ENCODE results near the gene VANGL2. TPM values are rescaled to one million over a fixed set of nuclear protein-coding genes. Genes with fewer than 3 reads are reported as not detected.

VANGL2 gene
- total and polyA plus RNA-seq, 4 donors, result 1.3 to 13.9 (median 2.2) TPM

DNA sequence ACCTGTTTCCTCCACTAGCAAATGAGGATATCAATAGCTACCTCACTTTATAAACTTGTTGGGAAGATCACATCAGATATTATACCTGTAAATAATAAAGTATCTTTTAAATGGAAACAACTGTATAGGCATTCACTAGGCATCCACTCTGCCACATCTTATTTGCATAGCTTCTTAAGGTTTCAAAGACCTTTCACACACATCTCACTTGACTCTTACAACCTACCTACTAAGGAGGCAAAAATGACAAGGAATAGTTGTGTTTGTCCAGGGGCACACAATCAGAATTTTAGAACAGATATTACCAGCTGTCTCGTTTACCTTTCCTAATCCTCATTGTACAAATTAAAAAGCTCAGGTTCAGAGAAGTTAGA, 51.5 kb downstream of the VANGL2 start:
- WGBS, 2 donors, result 81 to 89% methylated on average over 1 of the region's 1 CpG
- H3K4me3 ChIP-seq, result no peak overlapping the region
- no peaks in the 10 kb centered on the region for H3K4me1 ChIP-seq (ENCODE audit: control insufficient read depth in 5 of 5, insufficient read depth in 5 of 5, low read length in 5 of 5)

DNA sequence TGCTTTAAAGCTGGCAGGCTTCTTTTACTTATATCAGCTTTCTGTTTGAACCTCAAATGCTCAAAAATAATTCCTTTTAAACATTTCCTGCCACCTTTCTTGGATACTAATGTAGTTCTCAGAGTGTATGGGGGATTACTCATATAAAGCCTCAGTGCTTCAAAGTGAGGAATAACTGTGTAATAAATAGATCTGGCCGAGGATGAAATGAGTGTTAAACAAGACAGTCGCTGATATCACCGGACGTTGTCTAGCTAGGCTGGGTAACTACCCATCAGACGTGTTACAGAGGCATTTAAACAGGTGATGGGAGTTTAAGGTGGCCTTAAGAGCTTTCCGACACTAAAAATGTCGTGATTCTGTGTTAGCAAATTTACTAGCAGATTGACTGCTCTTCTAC, 53.1 kb downstream of the VANGL2 start:
- Histone ChIP-seq H3K27ac (ENCODE audit: low read depth in 1 of 2, low read length in 1 of 2) (no peak overlapping the region), H3K27me3 (ENCODE audit: control insufficient read depth in 3 of 3, insufficient read depth in 3 of 3, low read length in 2 of 3) (no peaks in the 10 kb centered on the region), H3K9ac (ENCODE audit: insufficient read depth in 1 of 2, low read length in 2 of 2) (no peak overlapping the region), H3K9me3 (ENCODE audit: control insufficient read depth in 4 of 4, insufficient read depth in 3 of 4, low read length in 3 of 4) (no peaks in the 10 kb centered on the region), H3K4me1 (ENCODE audit: control insufficient read depth in 5 of 5, insufficient read depth in 5 of 5, low read length in 5 of 5) (no peaks in the 10 kb centered on the region), H3K36me3 (ENCODE audit: control insufficient read depth in 4 of 4, insufficient read depth in 4 of 4, low read length in 4 of 4) (no peaks in the 10 kb centered on the region), H3K4me3 (no peak overlapping the region)
- 81 to 93% methylated on average over 7 of the region's 7 CpGs for WGBS, 2 donors
- TF ChIP-seq, protein P1, sequence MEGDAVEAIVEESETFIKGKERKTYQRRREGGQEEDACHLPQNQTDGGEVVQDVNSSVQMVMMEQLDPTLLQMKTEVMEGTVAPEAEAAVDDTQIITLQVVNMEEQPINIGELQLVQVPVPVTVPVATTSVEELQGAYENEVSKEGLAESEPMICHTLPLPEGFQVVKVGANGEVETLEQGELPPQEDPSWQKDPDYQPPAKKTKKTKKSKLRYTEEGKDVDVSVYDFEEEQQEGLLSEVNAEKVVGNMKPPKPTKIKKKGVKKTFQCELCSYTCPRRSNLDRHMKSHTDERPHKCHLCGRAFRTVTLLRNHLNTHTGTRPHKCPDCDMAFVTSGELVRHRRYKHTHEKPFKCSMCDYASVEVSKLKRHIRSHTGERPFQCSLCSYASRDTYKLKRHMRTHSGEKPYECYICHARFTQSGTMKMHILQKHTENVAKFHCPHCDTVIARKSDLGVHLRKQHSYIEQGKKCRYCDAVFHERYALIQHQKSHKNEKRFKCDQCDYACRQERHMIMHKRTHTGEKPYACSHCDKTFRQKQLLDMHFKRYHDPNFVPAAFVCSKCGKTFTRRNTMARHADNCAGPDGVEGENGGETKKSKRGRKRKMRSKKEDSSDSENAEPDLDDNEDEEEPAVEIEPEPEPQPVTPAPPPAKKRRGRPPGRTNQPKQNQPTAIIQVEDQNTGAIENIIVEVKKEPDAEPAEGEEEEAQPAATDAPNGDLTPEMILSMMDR (IDR thresholded peaks at IDR 0.05; ENCODE audit: control extremely low read depth, extremely low read depth), result no peak
- no peak for DNase-seq
- no peak for ATAC-seq (ENCODE audit: insufficient read depth, low FRiP score)

More for the DNA sequence above, 51.5 kb downstream of the VANGL2 start:
- no peak overlapping the region for H3K9ac ChIP-seq (ENCODE audit: insufficient read depth in 1 of 2, low read length in 2 of 2)
- no peaks in the 10 kb centered on the region for H3K27me3 ChIP-seq (ENCODE audit: control insufficient read depth in 3 of 3, insufficient read depth in 3 of 3, low read length in 2 of 3)
- H3K36me3 ChIP-seq (ENCODE audit: control insufficient read depth in 4 of 4, insufficient read depth in 4 of 4, low read length in 4 of 4), result no peaks in the 10 kb centered on the region
- ATAC-seq (ENCODE audit: insufficient read depth, low FRiP score), result no peak
- no peak for DNase-seq
- TF ChIP-seq, protein P1 (IDR thresholded peaks at IDR 0.05; ENCODE audit: control extremely low read depth, extremely low read depth), result no peak
- no peak overlapping the region for H3K27ac ChIP-seq (ENCODE audit: low read depth in 1 of 2, low read length in 1 of 2)
- no peaks in the 10 kb centered on the region for H3K9me3 ChIP-seq (ENCODE audit: control insufficient read depth in 4 of 4, insufficient read depth in 3 of 4, low read length in 3 of 4)

DNA sequence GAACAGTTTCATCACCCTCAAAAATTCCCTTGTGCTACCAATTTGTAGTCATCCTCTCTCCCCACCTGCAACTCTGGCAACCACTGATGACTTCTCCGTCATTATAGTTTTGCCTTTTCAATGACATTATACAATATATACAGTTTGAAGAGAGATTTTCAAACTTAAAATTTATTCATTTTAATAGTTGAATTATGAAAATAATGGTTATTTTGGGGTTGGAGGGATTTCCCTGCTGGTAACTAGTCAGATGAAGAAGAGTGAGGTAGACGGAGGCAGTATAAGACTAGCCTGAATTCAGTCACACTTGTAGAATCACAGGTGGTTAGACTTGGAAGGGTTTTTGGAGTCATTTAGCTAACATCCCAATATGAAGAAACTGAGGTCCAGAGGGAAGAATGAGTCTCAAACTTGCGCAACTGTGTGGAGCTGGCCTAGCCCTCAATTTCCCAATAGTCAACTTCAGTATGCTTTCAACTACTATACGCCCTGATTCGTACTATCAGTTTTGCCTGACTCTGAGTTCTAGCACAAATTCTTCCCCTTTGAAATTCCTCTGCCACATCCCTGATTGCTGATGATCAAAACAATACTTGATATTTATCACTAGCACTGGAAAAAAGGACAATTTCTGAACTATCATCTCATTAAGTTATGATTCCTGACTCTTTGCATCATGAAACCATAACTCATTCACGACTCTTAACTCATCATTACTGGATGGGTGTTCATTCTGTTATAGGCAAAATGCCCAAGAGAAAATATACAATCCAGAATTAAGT, 54.2 kb downstream of the VANGL2 start:
- Histone ChIP-seq H3K27ac (ENCODE audit: low read depth in 1 of 2, low read length in 1 of 2) (no peak overlapping the region), H3K4me1 (ENCODE audit: control insufficient read depth in 5 of 5, insufficient read depth in 5 of 5, low read length in 5 of 5) (no peaks in the 10 kb centered on the region), H3K4me3 (no peak overlapping the region), H3K9me3 (ENCODE audit: control insufficient read depth in 4 of 4, insufficient read depth in 3 of 4, low read length in 3 of 4) (no peaks in the 10 kb centered on the region), H3K9ac (ENCODE audit: insufficient read depth in 1 of 2, low read length in 2 of 2) (no peak overlapping the region), H3K36me3 (ENCODE audit: control insufficient read depth in 4 of 4, insufficient read depth in 4 of 4, low read length in 4 of 4) (no peaks in the 10 kb centered on the region), H3K27me3 (ENCODE audit: control insufficient read depth in 3 of 3, insufficient read depth in 3 of 3, low read length in 2 of 3) (no peaks in the 10 kb centered on the region)
- TF ChIP-seq, protein P1 (IDR thresholded peaks at IDR 0.05; ENCODE audit: control extremely low read depth, extremely low read depth), result no peak
- 87 to 88% methylated on average over 6 of the region's 6 CpGs for WGBS, 2 donors
- no peak for ATAC-seq (ENCODE audit: insufficient read depth, low FRiP score)
- no peak for DNase-seq

DNA sequence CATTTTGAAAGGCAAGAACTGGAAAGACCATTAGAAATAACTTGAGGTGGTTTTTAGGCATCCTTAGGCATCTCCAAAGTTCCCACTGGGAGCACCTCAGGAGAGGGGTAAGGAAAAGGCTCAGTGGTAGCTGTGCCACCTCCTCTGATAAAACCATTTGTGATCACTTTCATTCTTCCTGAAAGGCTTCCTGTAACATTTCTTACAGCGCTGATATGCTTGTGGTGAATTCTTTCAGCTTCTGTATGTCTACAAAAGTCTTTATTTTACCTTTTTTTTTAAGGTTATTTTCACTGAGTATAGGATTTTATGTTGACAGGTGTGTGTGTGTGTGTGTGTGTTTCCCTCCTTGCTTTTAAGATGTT, 54.8 kb downstream of the VANGL2 start:
- TF ChIP-seq, protein P1 (IDR thresholded peaks at IDR 0.05; ENCODE audit: control extremely low read depth, extremely low read depth), result no peak
- no peak for ATAC-seq (ENCODE audit: insufficient read depth, low FRiP score)

More for the DNA sequence above, 54.8 kb downstream of the VANGL2 start:
- DNase-seq, result no peak
- Histone ChIP-seq H3K36me3 (ENCODE audit: control insufficient read depth in 4 of 4, insufficient read depth in 4 of 4, low read length in 4 of 4) (no peaks in the 10 kb centered on the region), H3K9me3 (ENCODE audit: control insufficient read depth in 4 of 4, insufficient read depth in 3 of 4, low read length in 3 of 4) (no peaks in the 10 kb centered on the region), H3K9ac (ENCODE audit: insufficient read depth in 1 of 2, low read length in 2 of 2) (no peak overlapping the region), H3K27me3 (ENCODE audit: control insufficient read depth in 3 of 3, insufficient read depth in 3 of 3, low read length in 2 of 3) (no peaks in the 10 kb centered on the region), H3K27ac (ENCODE audit: low read depth in 1 of 2, low read length in 1 of 2) (no peak overlapping the region), H3K4me1 (ENCODE audit: control insufficient read depth in 5 of 5, insufficient read depth in 5 of 5, low read length in 5 of 5) (no peaks in the 10 kb centered on the region), H3K4me3 (no peak overlapping the region)
- 73 to 74% methylated on average over 1 of the region's 1 CpG for WGBS, 2 donors
